Hematopoietic multipotent progenitor cell treated with erythropoietin and hydrocortisone succinate and interleukin-3 and kit ligand, for 6 days (in vitro differentiated cells): ENCODE data around the gene SMIM12.

ENCODE experiments used
- DNase-seq: peaks from one replicate; pipeline ENCODE4 v3.0.0-alpha.2; 2015

The SMIM12 gene, protein sequence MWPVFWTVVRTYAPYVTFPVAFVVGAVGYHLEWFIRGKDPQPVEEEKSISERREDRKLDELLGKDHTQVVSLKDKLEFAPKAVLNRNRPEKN

DNA sequence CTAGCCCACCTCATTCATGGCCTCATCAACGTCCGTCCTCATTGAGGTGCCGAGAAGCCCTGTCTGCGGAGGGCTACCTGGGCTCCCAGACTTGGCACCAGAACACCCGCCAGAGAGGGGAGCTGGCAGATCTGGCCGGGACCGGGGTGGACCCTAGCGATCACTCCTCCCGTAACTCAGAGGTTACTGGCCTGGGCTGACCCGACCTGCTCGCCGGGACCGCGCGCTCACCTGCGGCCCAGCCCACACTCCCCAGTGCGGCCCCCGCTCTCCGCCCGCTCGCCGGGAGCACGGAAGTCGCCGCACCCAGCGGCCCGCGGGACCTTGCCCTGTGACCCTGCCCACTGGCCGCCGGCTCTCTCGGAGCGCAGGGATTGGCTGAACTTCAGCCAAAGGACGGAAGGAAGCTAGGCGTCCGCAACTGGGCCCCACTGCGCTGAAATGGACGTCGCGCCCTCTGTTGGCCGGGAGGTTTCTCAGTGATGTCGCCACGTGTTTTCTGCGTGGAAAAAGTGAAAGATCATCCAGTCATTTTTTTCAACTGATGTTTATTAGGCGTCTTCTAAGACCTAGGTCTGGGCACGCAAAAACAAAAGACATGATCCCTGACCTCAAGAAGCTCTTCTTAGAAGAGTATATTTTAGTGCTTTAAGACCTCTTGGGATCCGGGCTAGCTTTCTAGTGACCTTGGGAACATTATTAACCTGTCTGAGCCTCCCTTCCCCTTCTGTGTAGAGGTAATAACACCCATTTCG, at the start of gene SMIM12:
Gene SMIM12, minus strand, starts transcription at position 304 of the 755 bp plus-strand sequence. CDS start 3,772 bp downstream, outside the sequence.
- DNase-seq = peak; percentile 98

DNA sequence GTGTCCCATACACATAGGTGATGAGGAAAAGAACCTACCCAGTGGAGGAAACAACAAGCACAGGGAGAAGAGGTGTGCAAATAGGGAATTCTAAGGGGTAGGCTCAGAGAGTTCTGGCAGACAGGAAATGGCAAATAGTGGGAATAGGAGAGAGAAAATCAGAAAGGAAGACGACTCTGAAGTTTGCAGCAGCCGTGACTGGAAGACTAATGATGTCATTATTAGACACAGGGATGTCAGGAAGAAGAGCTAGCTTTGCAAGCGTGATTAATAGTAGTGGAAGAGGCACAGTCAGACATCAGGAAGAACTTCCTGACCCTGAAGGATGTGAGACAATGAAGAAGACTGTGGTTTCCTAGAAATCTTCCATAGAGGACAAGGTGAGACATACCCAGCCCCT, 48.8 kb upstream of the SMIM12 start:
- DNase-seq = no peak

DNA sequence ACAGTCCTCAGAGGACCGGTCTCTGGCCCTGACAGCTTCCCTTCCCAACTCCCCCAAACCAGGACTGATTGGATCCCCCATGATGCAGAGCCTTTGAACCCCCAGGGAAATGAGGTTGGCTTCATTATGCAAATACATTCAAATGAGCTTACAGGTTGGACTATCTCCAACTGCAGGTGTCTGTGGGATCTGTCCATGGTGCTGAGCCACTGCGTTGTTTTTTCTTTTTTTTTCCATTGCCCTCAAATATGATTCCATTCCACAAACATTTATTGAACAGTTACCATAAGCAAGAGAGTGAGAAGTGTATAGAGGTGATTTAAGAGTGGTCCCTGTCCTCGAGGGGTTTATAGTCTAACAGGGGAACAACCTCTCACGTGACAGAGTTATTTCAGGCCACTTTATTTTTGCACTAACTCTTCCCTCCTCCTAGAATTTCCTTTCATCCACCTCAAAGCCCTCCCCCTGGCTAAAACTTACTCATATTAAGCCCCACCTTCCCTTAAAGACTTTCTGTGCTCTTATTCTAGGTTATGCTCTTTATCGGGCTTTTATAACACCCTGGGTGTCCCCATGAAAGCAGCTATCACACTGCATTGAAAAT, 48.0 kb upstream of the SMIM12 start:
- peak; percentile 45 for DNase-seq

DNA sequence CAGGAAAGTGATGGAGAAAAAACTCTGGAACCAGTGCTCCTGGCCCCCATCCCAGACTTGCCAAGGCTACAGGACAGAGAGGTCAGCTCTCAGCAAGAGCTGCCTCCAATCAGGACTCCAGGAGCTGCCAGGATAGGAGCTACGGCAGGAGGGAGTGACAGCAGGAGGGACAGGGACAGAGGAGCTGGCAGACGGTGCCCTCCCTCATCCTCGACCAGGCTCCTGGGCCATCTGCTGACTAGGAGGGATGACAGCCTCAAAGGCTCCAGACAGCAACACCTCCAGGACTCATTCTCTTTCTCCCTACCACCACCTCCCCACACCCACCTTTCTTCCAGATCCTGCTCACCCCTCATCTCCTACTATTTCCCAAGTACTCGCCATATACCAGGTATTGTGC, 47.2 kb upstream of the SMIM12 start:
- no peak for DNase-seq

DNA sequence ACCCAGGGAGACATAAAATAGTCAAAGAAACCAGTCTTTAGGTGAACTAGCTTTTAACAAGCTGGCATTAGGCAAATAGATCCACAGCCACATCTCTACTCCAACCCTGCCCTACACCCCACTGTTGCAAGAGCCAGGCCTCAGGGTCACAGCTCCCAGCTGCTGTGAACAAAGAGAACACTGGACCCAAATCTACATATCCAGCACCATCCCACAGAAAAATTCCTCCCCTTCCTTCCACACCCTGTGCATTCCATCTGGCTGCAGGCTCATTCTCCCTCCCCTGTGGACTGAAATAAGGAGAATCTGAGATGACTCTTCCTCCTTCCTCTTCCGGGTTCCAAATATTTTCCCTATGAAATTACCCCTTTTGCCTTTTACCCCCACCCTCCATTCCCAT, 46.7 kb upstream of the SMIM12 start:
- no peak for DNase-seq

DNA sequence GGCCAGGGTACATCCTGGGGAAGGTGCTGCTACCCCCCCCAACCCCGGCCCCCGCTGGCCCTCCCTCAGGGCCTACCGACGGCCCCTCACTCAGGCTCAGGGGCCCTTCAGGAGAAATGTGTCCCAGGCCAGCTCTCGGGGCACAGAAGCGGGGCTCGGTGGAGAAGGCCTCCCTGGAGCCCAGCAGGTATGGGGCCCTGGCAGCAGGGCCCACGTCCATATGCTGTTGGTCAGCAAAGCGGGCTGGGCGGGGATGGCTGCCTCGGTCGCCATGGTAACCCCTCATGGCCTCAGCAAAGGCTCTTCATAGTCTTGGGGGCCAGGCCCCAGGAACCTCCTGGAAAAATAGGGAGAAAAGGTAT, 45.5 kb upstream of the SMIM12 start:
- DNase-seq = no peak

DNA sequence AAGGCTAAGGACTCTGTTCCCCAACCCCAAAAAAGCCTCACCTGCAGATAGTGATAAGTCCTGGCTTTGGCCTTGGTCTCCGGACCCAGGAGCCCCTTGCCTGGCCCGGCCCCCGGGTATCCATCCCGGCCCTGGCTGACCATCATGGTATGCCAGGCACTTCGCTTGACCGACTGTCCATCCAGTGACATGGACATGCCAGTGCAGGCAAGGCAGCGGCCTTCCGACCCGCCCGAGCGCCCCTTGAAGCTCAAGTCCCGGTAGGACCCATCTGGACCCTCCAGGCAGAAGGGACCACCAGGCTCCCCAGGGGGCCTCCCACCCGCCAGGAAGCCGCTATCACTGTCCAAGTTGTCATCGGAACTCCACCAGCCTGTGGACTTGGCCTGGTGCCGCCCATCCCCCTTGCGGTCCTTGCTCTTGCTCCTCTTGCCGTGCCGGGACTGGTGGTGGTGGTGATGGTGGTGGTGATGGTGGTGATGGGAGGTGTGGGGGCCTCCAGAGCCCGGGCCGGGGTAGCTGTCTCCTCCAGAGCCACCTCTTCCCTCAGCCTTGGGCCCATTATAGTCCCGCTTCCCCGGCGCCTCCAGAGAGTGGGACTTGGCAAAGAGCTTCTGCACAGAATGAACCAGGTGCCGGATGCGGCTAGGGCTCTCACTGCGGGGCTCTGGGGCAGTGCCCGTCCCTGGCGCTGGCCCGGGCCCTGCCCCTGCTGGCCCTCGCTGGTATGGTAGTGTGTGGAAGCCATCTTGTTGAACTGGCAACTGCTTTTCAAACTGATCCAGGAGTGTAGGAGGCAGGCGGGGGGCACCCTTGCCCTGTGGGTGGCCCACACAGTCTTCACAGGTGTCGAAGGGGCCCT, 44.9 kb upstream of the SMIM12 start:
- no peak for DNase-seq

DNA sequence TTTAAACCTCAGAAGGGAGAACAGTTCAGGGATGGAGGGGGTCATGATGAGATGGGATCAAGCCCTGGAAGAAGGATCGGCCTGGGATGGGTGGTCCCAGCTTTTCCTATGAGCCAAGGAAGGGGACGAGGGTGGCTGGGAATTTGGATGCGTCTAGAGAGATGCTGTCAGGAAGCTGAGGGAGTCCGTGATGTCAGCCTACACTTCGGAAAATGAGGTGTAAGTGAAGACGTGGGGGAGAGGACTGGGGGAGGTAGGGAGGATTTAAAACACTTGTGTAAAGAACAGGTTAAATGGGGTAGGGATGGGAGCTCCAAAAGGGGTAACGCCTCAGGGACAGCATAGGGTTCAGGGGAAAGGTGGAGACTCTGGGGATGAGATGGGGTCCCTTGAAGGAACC, 42.4 kb upstream of the SMIM12 start:
- no peak for DNase-seq

DNA sequence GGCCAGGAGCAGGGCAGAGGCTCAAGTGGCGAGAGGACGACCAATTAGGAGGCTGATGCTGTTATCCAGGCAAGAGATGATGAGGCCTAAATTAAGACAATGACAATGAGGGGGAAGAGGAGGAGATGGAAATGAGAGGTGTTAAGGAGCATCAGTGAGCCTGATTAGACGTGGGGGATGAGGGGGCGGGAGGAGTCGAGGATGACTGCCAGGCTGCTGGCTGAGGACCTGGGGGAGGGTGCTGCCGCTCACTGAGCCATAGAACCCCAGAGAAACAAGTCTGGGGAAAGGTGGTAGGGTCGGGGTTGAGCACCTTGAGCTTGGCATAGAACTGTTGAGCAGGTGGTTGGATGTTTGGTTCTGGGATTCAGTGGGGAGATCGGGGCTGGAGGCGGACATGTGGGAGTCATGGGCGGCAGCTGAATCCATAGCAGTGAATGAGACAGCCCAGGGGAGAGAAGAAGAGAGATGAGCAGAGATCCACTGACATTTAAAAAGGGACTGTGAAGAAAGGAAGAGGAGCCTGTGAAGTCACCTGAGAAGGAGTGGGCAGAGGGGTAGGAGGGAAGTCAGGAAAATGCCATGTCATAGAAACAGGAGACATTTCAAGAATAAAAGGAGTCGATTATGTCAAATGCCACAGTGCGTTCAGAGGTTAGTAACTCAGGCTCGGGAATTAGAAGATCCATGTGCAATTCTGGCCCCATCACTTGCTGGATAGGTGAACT, 41.4 kb upstream of the SMIM12 start:
- no peak for DNase-seq

DNA sequence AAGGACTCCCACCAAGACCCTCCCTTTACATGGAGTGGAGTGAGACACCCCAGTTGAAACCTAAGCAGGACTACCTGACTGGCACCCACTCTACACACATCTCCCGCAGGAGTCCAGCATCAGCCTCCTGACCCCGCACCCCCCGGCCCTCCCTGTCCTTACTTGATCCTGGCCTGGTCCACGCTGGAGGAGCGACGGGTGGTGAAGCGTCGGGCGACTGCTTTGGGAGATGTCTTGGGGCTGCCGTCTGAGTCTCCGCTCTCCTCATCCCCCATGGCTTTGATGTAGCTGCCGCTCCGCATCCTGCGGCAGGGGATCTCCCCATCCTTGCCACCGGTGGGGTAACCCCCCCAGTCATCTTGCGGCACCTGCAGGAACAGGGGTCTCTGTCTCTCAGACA, 40.4 kb upstream of the SMIM12 start:
- DNase-seq = no peak

DNA sequence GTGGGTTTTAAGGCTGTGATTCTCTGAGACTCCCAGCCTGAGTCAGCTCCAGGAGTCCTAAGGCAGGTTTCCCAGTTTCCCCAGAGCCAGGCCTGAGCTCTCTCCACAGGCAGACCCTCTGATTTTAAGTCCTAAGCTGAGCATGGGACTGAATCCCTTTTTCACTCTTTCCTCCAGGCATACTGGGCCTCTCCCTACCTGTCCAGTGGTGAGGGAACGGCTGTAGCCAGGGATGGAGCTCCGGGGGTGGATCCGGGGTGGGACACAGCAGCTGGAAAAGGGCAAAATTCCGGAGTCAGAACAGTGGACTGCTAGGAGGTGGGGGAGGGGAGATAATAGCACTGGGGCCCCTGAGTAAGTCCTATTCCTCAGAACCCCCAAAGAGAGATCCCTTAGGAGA, 39.9 kb upstream of the SMIM12 start:
- no peak for DNase-seq

DNA sequence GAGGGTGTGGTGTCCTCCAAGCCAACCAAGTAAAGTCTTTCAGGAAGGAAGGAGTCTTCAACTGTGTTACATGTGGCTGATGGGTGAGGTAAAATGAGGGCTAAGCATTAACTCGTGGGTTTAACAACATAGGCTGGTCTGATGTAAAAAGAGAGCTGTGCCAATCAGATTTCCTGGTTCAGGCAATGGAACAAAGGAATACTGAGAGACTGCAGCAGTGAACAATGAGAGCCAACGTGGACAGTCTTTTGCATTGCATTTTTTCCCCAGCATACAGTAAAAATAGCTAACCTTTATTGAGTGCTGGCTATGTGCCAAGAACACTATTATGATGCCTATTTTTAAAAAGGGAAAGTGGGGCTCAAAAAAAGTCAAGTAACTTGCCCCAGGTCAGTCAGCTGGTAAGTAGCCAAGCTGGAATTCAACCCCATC, 38.8 kb upstream of the SMIM12 start:
- no peak for DNase-seq

DNA sequence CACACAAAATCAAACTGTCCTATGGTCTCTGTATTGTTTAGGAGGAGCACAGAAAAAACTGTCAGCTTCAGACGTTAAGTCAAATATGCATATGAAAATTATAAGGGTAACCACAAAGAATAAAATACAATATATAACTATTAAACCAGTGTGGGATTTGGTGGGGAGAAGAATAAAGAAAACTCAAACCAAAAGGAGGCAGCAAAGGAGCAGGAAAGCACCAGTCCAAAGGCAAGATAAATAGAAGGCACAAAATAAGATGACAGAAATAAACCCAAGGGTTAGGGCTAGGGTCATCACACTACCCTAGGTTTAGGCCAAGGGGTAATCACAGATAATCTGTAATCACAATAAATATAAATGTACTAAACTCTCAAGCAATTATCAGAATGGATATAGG, 37.1 kb upstream of the SMIM12 start:
- no peak for DNase-seq

DNA sequence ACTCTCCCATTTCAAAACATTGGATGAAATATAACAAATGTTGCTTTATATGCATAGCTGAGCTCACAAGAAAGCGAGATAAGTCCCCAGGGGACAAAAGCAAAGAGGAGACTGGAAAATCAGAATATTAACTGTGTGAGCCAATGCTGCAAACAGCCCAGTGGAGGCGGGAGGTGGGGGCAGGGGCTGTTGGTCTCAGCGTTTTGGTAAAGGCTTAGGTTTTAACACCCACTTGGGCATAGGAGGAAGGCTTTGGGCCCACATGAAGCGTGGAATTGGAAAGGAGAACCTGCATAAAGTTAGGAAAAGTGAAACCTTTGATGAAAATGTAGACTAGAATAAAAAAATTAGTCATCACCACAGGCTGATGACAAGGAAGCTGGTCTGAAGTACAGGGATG, 30.2 kb upstream of the SMIM12 start:
- DNase-seq = no peak

DNA sequence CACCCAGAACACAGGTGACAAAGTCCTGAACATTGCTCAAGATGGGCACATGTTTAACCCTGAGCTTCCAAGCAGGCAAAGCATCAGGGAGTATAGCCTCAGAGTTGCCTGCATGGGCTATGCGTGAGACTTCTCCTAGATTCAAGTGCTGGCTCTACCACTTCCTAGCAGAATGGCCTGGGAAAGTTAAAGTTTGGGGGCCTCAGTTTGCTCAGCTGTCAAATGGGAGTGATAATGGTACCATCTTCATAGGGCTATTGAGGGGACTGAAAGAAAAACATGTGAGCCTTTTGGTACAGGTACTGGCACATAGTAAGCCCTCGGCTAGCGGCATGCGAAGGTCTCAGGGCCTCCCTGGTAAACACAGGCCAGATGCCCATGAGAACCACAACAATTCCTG, 28.0 kb upstream of the SMIM12 start:
- no peak for DNase-seq

DNA sequence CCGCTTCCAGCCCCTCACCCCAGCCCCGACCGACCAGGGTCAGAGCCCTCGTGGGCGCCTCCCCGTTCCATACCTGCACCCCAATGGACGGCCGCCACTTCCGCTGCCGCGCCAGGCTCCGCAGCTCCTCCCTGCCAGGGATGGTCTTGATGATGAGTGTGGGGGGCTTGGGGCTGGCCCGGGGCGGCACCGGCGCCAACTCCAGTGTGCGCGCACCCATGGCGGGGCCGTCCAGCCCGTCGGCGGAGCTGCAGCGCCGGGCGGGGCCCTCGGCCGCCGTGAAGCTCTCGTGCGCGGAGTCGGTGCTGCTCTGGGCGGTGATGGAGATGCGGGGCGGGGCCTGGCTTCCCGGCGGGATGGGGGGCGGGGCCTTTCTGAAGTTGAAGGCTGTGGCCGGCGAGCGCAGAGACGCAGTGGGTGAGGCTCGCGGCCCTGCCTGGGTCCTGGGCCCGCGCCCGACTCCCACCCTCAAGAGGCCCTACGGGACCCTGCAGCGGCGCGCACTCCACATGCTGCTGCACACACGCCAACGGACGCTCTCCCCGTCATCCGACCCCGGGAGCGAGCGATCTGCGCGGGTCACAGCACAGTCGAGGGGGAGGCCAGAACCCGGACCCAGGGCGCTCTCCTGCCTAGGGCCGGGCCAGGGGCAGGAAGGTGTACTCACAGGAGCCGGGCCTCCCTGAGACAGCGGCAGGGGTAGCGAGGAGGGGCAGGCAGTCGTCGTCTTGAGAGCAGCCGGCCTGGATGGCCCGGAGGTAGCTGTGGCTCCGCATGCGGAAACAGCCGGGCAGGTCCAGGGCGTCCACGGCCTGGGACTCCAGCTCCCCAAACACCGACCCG, 26.1 kb upstream of the SMIM12 start:
- DNase-seq = peak; percentile 51

DNA sequence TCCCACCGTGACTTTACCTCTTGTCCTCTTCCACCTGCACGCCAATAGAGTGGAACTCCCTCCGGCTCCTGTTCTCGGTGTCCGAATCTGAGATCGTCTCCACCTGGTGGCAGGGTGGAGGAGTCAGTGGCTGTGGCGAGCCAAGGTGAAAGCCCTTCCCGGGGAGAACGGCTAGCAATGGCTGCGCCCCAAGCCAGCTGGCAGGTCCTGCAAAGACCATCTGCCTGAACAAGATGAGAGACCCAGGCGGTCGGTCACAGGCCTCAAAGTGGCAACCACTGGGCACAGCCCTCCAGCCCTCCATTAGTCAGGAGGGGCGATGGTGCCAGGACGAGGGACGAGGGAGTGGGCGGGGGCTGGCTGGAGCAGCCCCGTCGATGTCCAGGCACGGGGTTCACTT, 25.4 kb upstream of the SMIM12 start:
- no peak for DNase-seq

DNA sequence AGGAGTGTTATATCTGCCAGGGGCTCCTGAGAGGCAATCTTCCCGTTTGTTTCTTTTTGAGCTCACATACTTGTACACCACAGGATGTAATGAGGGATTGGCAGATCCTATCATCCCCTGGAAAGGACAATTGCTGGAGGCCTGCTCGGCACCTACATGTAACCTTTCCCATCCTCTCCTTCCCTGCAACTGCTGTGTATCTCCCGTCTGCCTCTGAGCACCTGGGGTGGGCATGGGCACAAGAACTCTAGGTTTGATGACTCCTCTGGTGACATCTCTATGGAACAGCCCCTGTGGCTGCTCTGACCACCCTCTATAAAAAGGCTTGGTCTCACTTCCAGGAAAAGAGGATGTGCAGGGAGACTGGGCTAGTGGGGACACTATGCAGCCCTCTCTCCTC, 25.0 kb upstream of the SMIM12 start:
- no peak for DNase-seq

DNA sequence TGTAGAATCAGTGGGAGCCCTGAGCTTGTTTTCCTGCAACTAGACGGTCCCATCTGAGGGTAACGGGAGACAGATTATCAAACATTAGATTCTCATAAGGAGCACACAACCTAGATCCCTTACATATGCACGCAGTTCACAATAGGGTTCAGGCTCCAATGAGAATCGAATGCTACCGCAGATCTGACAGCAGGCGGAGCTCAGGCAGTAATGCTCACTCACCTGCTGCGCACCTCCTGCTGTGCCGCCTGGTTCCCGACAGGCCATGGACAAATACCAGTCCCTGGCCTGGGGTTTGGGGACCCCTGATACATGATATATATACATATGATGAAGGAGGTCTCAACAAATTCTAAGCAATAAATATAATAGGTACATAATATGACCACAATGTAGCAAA, 19.7 kb upstream of the SMIM12 start:
- no peak for DNase-seq

DNA sequence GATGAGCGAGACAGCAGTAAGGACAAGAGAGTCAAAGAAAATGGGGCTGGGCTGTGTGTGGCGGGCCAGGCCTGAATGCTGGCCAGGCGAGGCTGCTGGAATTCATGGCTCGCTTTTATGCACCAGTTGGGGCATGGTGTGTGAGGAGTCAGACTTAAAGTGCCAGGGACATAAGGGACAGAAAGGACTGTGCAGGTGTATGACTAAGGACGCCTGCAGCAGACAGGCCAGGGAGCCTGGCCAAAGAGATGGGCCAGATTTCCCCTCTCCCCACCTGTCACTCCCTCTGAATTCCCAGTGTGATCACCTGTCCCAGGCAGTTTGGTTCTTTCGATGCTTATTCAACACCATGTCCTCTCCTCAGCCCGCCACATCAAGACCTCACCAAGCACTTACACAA, 16.9 kb upstream of the SMIM12 start:
- DNase-seq = no peak

DNA sequence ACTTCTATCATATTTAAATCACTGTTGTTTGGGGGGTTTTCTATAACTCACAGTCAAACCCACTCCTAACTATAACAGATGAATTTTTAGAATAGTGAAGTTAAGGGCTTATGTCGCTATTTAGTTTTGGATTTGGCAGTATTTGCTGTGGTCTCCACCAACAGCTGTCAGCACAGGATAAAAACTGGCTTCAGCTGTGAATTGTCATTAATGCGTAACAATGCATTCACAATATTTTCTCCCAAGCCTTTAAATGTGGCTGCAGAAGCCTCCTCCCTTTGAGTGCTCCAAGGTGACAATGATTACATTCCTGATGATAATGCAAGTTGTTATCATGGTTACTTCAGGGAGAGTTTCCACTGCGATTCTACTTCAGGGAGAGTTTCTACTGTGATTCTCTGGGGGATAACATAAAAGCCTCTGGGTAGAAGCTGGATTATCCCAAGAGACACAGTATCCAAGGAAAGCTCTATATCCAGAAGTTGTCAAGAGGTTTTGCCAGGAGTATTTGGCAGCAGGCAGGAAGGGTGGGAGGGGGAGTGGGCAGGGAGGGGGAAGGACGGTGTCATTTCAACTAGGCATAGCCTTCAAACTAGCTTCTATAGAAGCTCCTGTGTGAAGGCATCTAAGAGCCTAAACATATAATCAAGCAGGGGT, 14.9 kb upstream of the SMIM12 start:
- no peak for DNase-seq

DNA sequence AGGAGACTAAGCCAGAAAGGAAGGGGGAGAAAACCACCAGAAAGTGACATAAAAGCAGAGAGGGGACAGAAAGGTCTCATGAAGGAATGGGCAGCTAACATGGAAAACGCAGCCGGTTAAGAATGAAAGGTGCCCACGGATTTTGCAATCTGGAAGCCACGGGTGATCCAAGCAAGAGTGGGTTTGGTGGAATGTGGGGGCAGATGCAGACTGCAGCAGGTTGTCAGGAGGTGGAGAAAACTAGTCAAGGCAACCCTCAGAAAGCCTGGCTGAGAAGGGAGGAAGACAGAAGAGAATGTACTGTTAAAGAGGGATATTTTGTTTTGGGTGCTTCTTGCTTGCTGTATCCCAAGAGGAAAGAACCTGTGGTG, 12.6 kb upstream of the SMIM12 start:
- no peak for DNase-seq
